ENCODE measurements around the gene SOWAHB.

- TF ChIP-seq SPI1 (IDR thresholded peaks at IDR 0.05; ENCODE audit: low read depth, low read length) (no peak), POU2F2 (IDR thresholded peaks at IDR 0.05; ENCODE audit: low read depth, low read length) (no peak), POLR2AphosphoS5 (IDR thresholded peaks at IDR 0.05; ENCODE audit: low read depth, low read length) (no peak), TAF1 (IDR thresholded peaks at IDR 0.05; ENCODE audit: low read depth, low read length) (no peak), POLR2A (IDR thresholded peaks at IDR 0.05; ENCODE audit: low read depth, low read length) (no peak), PAX5 (IDR thresholded peaks at IDR 0.05; ENCODE audit: insufficient read depth, low read length, severe bottlenecking) (no peak)
These were observed 41.5 kb downstream of the SOWAHB start for GRCh38 chr4:76856243-76857073.
